T-helper 2 cell (primary cell): ENCODE measurements around the gene C1orf50.
"Not testable (repeated sequence)": the region's sequence is repeated elsewhere in the genome, so short reads cannot be mapped to it uniquely, and the experiment has no call there.

Source experiments
- DNase-seq, 5 experiments: peaks; one replicate each; pipeline versions ENCODE4 v3.0.0 to v3.0.0-alpha.2; 2012 to 2022

C1orf50 gene

GRCh38 chr1:42739753-42740700, 27.0 kb upstream of the C1orf50 start, which contains the start of gene CLDN19:
Gene CLDN19 (minus strand): TSS chr1:42740236. CDS start chr1:42740063, 173 bp downstream.
- no peak for DNase-seq

GRCh38 chr1:42740851-42741580, 26.0 kb upstream of the C1orf50 start:
- no peak for DNase-seq

- DNase-seq = no peak
Measured at GRCh38 chr1:42741706-42742105, 25.3 kb upstream of the C1orf50 start.

- DNase-seq = no peak
Measured at GRCh38 chr1:42742141-42742540, 24.9 kb upstream of the C1orf50 start.

- DNase-seq = no peak
Measured at GRCh38 chr1:42742617-42743316, 24.3 kb upstream of the C1orf50 start.

GRCh38 chr1:42743317-42744147, 23.5 kb upstream of the C1orf50 start:
- DNase-seq = no peak

GRCh38 chr1:42744148-42744413, 23.0 kb upstream of the C1orf50 start:
- DNase-seq = no peak

- no peak for DNase-seq
Measured at GRCh38 chr1:42745851-42746250, 21.2 kb upstream of the C1orf50 start.

- no peak for DNase-seq
Measured at GRCh38 chr1:42746436-42747105, 20.5 kb upstream of the C1orf50 start.

GRCh38 chr1:42747125-42747524, 19.9 kb upstream of the C1orf50 start:
- DNase-seq = peak in 4 of 5 experiments; percentile 20 to 37 (median 28)

- DNase-seq = no peak
Measured at GRCh38 chr1:42748021-42748420, 19.0 kb upstream of the C1orf50 start.

- DNase-seq = no peak
Measured at GRCh38 chr1:42748461-42749410, 18.3 kb upstream of the C1orf50 start.

- no peak for DNase-seq
Measured at GRCh38 chr1:42750041-42750440, 17.0 kb upstream of the C1orf50 start.

GRCh38 chr1:42751511-42752070, 15.5 kb upstream of the C1orf50 start:
- not testable (repeated sequence) for DNase-seq

GRCh38 chr1:42752284-42752683, 14.8 kb upstream of the C1orf50 start:
- no peak for DNase-seq

- DNase-seq = no peak
Measured at GRCh38 chr1:42753070-42753469, 14.0 kb upstream of the C1orf50 start.

GRCh38 chr1:42756956-42757891, 9.8 kb upstream of the C1orf50 start:
- DNase-seq = peak in 1 of 5 experiments; percentile 59

GRCh38 chr1:42757892-42758275, 9.2 kb upstream of the C1orf50 start:
- no peak for DNase-seq

GRCh38 chr1:42758641-42759040, 8.4 kb upstream of the C1orf50 start:
- no peak for DNase-seq
